Mesothelial cell of epicardium (in vitro differentiated cells): ENCODE measurements around the gene RAPGEF4. TPM values are rescaled to one million over a fixed set of nuclear protein-coding genes. Genes with fewer than 3 reads are reported as not detected.
A peak's percentile ranks its signal among the peaks of the same experiment; 100 is the strongest.

ENCODE experiments used
- DNase-seq, 2 experiments: peaks; one replicate each; pipeline ENCODE4 v3.0.0; 2021; ENCODE audit warnings: low spot score in 2 of 2; ENCODE audit not compliant: unreplicated experiment in 2 of 2
- H3K27ac Mint-ChIP-seq: 2 replicates; pipeline ENCODE4 v1.8.0; 2021; ENCODE audit warnings: mixed read lengths
- H3K27me3 Mint-ChIP-seq: 2 replicates; pipeline ENCODE4 v1.8.0; 2021; ENCODE audit warnings: low read depth, mixed read lengths
- H3K36me3 Mint-ChIP-seq: 2 replicates; pipeline ENCODE4 v1.8.0; 2021; ENCODE audit warnings: mixed read lengths
- H3K4me1 Mint-ChIP-seq: 2 replicates; pipeline ENCODE4 v1.8.0; 2021; ENCODE audit warnings: mixed read lengths
- H3K4me3 Mint-ChIP-seq: 2 replicates; pipeline ENCODE4 v1.8.0; 2021; ENCODE audit warnings: mild to moderate bottlenecking, moderate library complexity, mixed read lengths
- H3K9me3 Mint-ChIP-seq: 2 replicates; pipeline ENCODE4 v1.8.0; 2021; ENCODE audit warnings: mixed read lengths
- CTCF ChIP-seq: fragments of 200-600 bp; sonication (generic); IDR thresholded peaks from one replicate; pipeline ENCODE4 v1.5.0; 2021; ENCODE audit warnings: antibody characterized with exemption; ENCODE audit not compliant: unreplicated experiment
- total RNA-seq: library from RNA; stranded (reverse); gene quantifications from 3 replicates; pipeline ENCODE4 v1.2.1, GENCODE V29; 2021

RAPGEF4 gene
- total RNA-seq, 1 donor from 2014 or later: 24.7 TPM

- Mint-ChIP-seq H3K27ac (no peak overlapping the region), H3K4me3 (no peak overlapping the region), H3K4me1 (peaks cover 41% of the 10 kb centered on the region), H3K9me3 (peaks cover 11% of the 10 kb centered on the region), H3K27me3 (no peaks in the 10 kb centered on the region), H3K36me3 (peaks cover 11% of the 10 kb centered on the region)
- no peak for DNase-seq
- no peak for TF ChIP-seq CTCF
Measured at GRCh38 chr2:172846551-172846950, 110.9 kb downstream of the RAPGEF4 start.

GRCh38 chr2:172847188-172847587, 111.5 kb downstream of the RAPGEF4 start:
- peaks cover 36% of the 10 kb centered on the region for H3K4me1 Mint-ChIP-seq
- H3K36me3 Mint-ChIP-seq: peaks cover 13% of the 10 kb centered on the region
- H3K27ac Mint-ChIP-seq: no peak overlapping the region
- peaks cover 15% of the 10 kb centered on the region for H3K9me3 Mint-ChIP-seq
- no peak overlapping the region for H3K4me3 Mint-ChIP-seq
- no peak for TF ChIP-seq CTCF
- DNase-seq: no peak
- no peaks in the 10 kb centered on the region for H3K27me3 Mint-ChIP-seq

DNA sequence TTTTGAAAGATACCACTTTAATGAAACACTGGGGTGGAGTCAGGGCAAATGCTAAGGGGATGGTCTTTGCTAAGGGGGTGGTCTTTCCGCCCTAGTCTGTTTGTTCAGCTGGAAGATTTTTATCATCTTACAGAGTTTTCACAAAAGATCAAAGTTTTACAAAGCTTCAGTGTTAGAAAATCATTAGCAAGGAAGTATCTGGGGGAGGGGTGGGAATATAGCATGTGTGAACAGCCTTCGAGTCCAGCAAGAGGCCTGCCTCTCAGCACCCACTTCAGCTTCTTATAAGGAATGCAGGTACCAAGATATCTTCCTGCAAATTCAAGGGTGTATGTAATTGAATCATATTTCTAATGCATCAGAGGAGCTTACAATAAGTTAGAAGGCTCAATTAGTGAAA, 112.9 kb downstream of the RAPGEF4 start:
- no peak for TF ChIP-seq CTCF
- Mint-ChIP-seq H3K4me3 (no peak overlapping the region), H3K27me3 (no peaks in the 10 kb centered on the region), H3K9me3 (peaks cover 18% of the 10 kb centered on the region), H3K36me3 (peaks cover 15% of the 10 kb centered on the region), H3K27ac (peak overlapping the region; percentile 57), H3K4me1 (peaks cover 28% of the 10 kb centered on the region)
- DNase-seq: no peak

DNA sequence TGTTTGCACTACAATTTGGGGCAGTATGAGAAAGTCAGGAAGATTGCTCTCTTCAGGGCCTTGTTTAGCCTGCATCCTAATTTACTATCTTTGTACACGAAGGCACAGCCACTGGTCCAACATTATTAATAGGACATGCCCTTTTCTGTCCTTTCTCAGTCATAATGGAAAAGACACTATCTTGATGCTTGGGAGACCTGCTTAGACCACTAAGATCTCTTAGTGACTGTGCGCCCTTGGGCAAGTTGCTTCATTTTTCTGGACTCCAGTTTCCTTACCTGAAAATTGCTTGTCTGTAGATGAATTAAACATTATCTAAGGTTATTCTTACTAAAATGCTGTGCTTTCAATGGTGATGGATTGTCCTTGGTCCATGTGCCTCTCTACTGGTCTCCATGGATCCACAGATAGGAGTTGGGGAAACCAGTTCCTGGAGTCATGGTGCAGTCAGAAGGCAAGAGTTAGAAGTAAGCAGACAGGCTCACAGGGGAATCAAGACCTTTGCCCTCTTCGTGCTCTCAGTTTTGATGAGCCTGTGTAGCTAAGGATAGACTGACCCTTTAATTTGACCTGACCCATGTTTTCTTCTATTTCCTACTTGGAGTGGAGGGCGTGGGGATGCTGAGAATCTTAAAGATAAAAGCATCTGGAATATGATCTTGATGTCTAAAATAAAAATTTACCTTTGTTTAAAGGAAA, 114.0 kb downstream of the RAPGEF4 start:
- Mint-ChIP-seq H3K4me3 (no peak overlapping the region), H3K27ac (peak overlapping the region; percentile 67), H3K36me3 (peaks cover 16% of the 10 kb centered on the region), H3K27me3 (no peaks in the 10 kb centered on the region), H3K9me3 (peaks cover 27% of the 10 kb centered on the region), H3K4me1 (peaks cover 23% of the 10 kb centered on the region)
- no peak for TF ChIP-seq CTCF
- DNase-seq: no peak

- Mint-ChIP-seq H3K27ac (no peak overlapping the region), H3K9me3 (peaks cover 44% of the 10 kb centered on the region), H3K27me3 (no peaks in the 10 kb centered on the region), H3K36me3 (peaks cover 30% of the 10 kb centered on the region), H3K4me1 (peaks cover 36% of the 10 kb centered on the region), H3K4me3 (no peak overlapping the region)
- TF ChIP-seq CTCF: no peak
- DNase-seq: no peak
Measured at GRCh38 chr2:172855588-172855987, 119.9 kb downstream of the RAPGEF4 start.
